Mesenchymal stem cell (in vitro differentiated cells and primary cell): ENCODE data around the gene KIF22.
"Not testable (repeated sequence)": the region's sequence is repeated elsewhere in the genome, so short reads cannot be mapped to it uniquely, and the experiment has no call there.

ENCODE experiments used
- DNase-seq: peaks from one replicate; pipeline ENCODE4 v3.0.0-alpha.2; 2013
- H2AFZ ChIP-seq: one replicate; pipeline ENCODE4 v1.6.1; 2013; ENCODE audit warnings: low read depth, mild to moderate bottlenecking, control low read depth, inconsistent platforms, low read length, moderate library complexity
- H2AK5ac ChIP-seq: 2 replicates; pipeline ENCODE4 v1.6.1; 2013; ENCODE audit warnings: low read length, moderate library complexity, mild to moderate bottlenecking, inconsistent platforms; ENCODE audit not compliant: severe bottlenecking
- H2BK120ac ChIP-seq: one replicate; pipeline ENCODE4 v1.6.1; 2013; ENCODE audit warnings: low read depth, mild to moderate bottlenecking, inconsistent platforms, low read length, moderate library complexity
- H2BK12ac ChIP-seq, 2 experiments: one replicate each; pipeline ENCODE4 v1.6.1; 2013; ENCODE audit warnings: inconsistent platforms in 2 of 2, low read length in 2 of 2, mild to moderate bottlenecking in 2 of 2, moderate library complexity in 2 of 2, control low read depth in 1 of 2
- H2BK15ac ChIP-seq: one replicate; pipeline ENCODE4 v1.6.1; 2013; ENCODE audit warnings: mild to moderate bottlenecking, low read depth, inconsistent platforms; ENCODE audit not compliant: poor library complexity, severe bottlenecking
- H2BK5ac ChIP-seq: 2 replicates; pipeline ENCODE4 v1.6.1; 2013; ENCODE audit warnings: low read depth, mild to moderate bottlenecking, low read length, control low read depth, inconsistent platforms; ENCODE audit not compliant: poor library complexity, severe bottlenecking
- H3K14ac ChIP-seq, 2 experiments: one replicate each; pipeline ENCODE4 v1.6.1; 2013; ENCODE audit warnings: inconsistent platforms in 2 of 2, low read length in 2 of 2, control low read depth in 1 of 2, mild to moderate bottlenecking in 1 of 2, moderate library complexity in 1 of 2
- H3K18ac ChIP-seq, 2 experiments: one replicate each; pipeline ENCODE4 v1.6.1; 2013; ENCODE audit warnings: inconsistent platforms in 2 of 2, low read length in 2 of 2, control low read depth in 1 of 2, low read depth in 1 of 2, mild to moderate bottlenecking in 1 of 2
- H3K23ac ChIP-seq, 2 experiments: one replicate each; pipeline ENCODE4 v1.6.1; 2013; ENCODE audit warnings: inconsistent platforms in 2 of 2, low read length in 2 of 2, mild to moderate bottlenecking in 2 of 2, moderate library complexity in 2 of 2, control low read depth in 1 of 2
- H3K27ac ChIP-seq: 2 replicates; pipeline ENCODE4 v1.5.1; 2013; ENCODE audit warnings: mild to moderate bottlenecking, moderate library complexity, low read length, control low read depth, inconsistent platforms; ENCODE audit not compliant: poor library complexity, severe bottlenecking
- H3K27me3 ChIP-seq, 2 experiments: 2 replicates each; pipeline versions ENCODE4 v1.6.1 to v1.7.0; 2013; ENCODE audit warnings: low read length in 2 of 2, mild to moderate bottlenecking in 2 of 2, moderate library complexity in 2 of 2, control low read depth in 1 of 2, inconsistent platforms in 1 of 2; ENCODE audit not compliant: control insufficient read depth in 1 of 2, insufficient read depth in 1 of 2
- H3K36me3 ChIP-seq, 2 experiments: 2 replicates each; pipeline versions ENCODE4 v1.6.1 to v1.7.0; 2013; ENCODE audit warnings: low read length in 2 of 2, control low read depth in 1 of 2, inconsistent platforms in 1 of 2, low read depth in 1 of 2, mild to moderate bottlenecking in 1 of 2; ENCODE audit not compliant: insufficient read depth in 2 of 2, control insufficient read depth in 1 of 2
- H3K4ac ChIP-seq, 2 experiments: one replicate each; pipeline ENCODE4 v1.6.1; 2013; ENCODE audit warnings: inconsistent platforms in 2 of 2, low read length in 2 of 2, mild to moderate bottlenecking in 2 of 2, moderate library complexity in 2 of 2, control low read depth in 1 of 2, low read depth in 1 of 2
- H3K4me1 ChIP-seq: 2 replicates; pipeline ENCODE4 v1.6.1; 2013; ENCODE audit warnings: low read depth, low read length, control low read depth; ENCODE audit not compliant: control insufficient read depth, insufficient read depth
- H3K4me2 ChIP-seq: 2 replicates; pipeline ENCODE4 v1.6.1; 2013; ENCODE audit warnings: low read length, mild to moderate bottlenecking, inconsistent platforms; ENCODE audit not compliant: poor library complexity, severe bottlenecking
- H3K4me3 ChIP-seq, 2 experiments: 2 replicates each; pipeline versions ENCODE4 v1.5.1 to v1.7.0; 2013; ENCODE audit warnings: low read length in 2 of 2, mild to moderate bottlenecking in 2 of 2, control low read depth in 1 of 2, low read depth in 1 of 2; ENCODE audit not compliant: insufficient read depth in 1 of 2
- H3K79me1 ChIP-seq: replicated peaks from 2 replicates; pipeline ENCODE4 v1.6.1; 2013; ENCODE audit warnings: mild to moderate bottlenecking, control low read depth, low read length, inconsistent platforms; ENCODE audit not compliant: poor library complexity, severe bottlenecking
- H3K9ac ChIP-seq: 2 replicates; pipeline ENCODE4 v1.7.0; 2013; ENCODE audit warnings: mild to moderate bottlenecking, low read length, moderate library complexity
- H3K9me3 ChIP-seq: 2 replicates; pipeline ENCODE4 v1.7.0; 2013; ENCODE audit warnings: mild to moderate bottlenecking, low read length; ENCODE audit not compliant: control insufficient read depth
- H4K8ac ChIP-seq: one replicate; pipeline ENCODE4 v1.6.1; 2013; ENCODE audit warnings: inconsistent platforms, mild to moderate bottlenecking, low read length, moderate library complexity
- H4K91ac ChIP-seq: one replicate; pipeline ENCODE4 v1.6.1; 2013; ENCODE audit warnings: mild to moderate bottlenecking, low read length, inconsistent platforms
- WGBS: methylation state at CpG from one replicate; pipeline ENCODE4 v1.1.7; 2013; ENCODE audit warnings: mixed read lengths; 5-methylcytosine and 5-hydroxymethylcytosine counted together

The KIF22 gene

DNA sequence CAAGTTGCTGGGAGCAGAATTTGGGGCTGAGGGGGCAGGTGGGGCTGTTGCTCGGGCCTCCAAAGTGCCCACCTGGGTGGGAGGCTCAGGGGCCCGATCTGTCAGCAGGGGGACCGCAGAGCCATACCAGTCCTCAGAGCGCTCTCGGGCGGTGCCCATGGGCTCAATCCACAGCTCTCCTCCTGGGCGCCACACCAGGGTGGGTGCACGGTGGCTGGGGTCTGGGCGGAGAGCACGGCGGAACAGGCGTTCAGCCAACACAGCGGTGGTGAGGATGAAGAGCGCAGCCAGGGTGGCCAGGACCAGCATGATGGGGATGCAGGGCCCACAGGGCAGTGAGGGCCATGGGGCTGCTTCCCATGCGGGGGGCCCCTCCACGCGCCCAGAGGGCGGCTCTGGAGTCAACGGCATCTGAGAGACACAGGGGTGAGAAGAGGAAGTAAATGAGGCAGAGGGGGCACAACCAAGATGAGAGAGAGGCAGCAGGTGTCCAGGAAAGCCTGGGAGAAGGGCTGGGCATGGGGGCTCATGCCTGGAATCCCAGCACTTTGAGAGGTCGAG lies 45.9 kb upstream of the KIF22 start:
- Histone ChIP-seq H3K4me3 (no peak overlapping the region), H2BK12ac (no peak overlapping the region), H3K27ac (no peak overlapping the region), H3K79me1 (no peaks in the 10 kb centered on the region), H3K14ac (no peak overlapping the region), H2BK120ac (no peak overlapping the region), H3K4me1 (no peaks in the 10 kb centered on the region), H2BK15ac (no peak overlapping the region), H3K9ac (no peak overlapping the region), H4K91ac (no peak overlapping the region), H3K9me3 (no peaks in the 10 kb centered on the region), H3K23ac (no peak overlapping the region), H4K8ac (no peak overlapping the region), H2AK5ac (no peak overlapping the region), H2BK5ac (no peak overlapping the region), H3K36me3 (no peaks in the 10 kb centered on the region), H3K27me3 (peaks cover 4 to 61% of the 10 kb centered on the region in 2 experiments), H3K18ac (no peak overlapping the region), H3K4ac (no peak overlapping the region), H2AFZ (no peak overlapping the region), H3K4me2 (no peak overlapping the region)
- 95% methylated on average over 19 of the region's 20 CpGs for WGBS
- no peak for DNase-seq

- no peak overlapping the region for H2BK120ac ChIP-seq
- no peak overlapping the region for H3K14ac ChIP-seq
- no peak overlapping the region for H2BK5ac ChIP-seq
- H4K8ac ChIP-seq, result no peak overlapping the region
- H2BK15ac ChIP-seq, result no peak overlapping the region
- no peak overlapping the region for H3K18ac ChIP-seq
- H2BK12ac ChIP-seq, result no peak overlapping the region
- no peak overlapping the region for H3K4ac ChIP-seq
- H3K79me1 ChIP-seq, result no peaks in the 10 kb centered on the region
- no peaks in the 10 kb centered on the region for H3K4me1 ChIP-seq
- H2AK5ac ChIP-seq, result no peak overlapping the region
- peaks cover 4 to 54% of the 10 kb centered on the region in 2 experiments for H3K27me3 ChIP-seq
- 75% methylated on average over 16 of the region's 16 CpGs for WGBS
- no peak overlapping the region for H3K9ac ChIP-seq
- H4K91ac ChIP-seq, result no peak overlapping the region
- H3K4me3 ChIP-seq, result no peak overlapping the region
- no peak overlapping the region for H3K27ac ChIP-seq
- no peaks in the 10 kb centered on the region for H3K36me3 ChIP-seq
- no peaks in the 10 kb centered on the region for H3K9me3 ChIP-seq
- no peak overlapping the region for H3K23ac ChIP-seq
- no peak overlapping the region for H2AFZ ChIP-seq
- H3K4me2 ChIP-seq, result no peak overlapping the region
- no peak for DNase-seq
Measured at GRCh38 chr16:29745121-29745852, 45.3 kb upstream of the KIF22 start.

GRCh38 chr16:29745853-29746345 lies 44.7 kb upstream of the KIF22 start, which contains the start of gene C16orf54:
C16orf54 (minus strand) TSS chr16:29745990; CDS start chr16:29744951, 1,039 bp downstream.
- Histone ChIP-seq H3K36me3 (no peaks in the 10 kb centered on the region), H2BK120ac (no peak within 1 kb of the TSS), H3K79me1 (no peaks in the 10 kb centered on the region), H3K27me3 (peaks cover 4 to 48% of the 10 kb centered on the region in 2 experiments), H3K4me2 (peak within 1 kb of the TSS; percentile 37), H3K4ac (no peak within 1 kb of the TSS), H3K4me3 (no peak within 1 kb of the TSS), H3K9ac (no peak within 1 kb of the TSS), H3K27ac (no peak within 1 kb of the TSS), H2AK5ac (no peak within 1 kb of the TSS), H3K14ac (no peak within 1 kb of the TSS), H3K9me3 (no peaks in the 10 kb centered on the region), H3K4me1 (no peaks in the 10 kb centered on the region), H4K8ac (no peak within 1 kb of the TSS), H4K91ac (no peak within 1 kb of the TSS), H2BK5ac (no peak within 1 kb of the TSS), H2BK15ac (no peak within 1 kb of the TSS), H3K23ac (no peak within 1 kb of the TSS), H2AFZ (no peak within 1 kb of the TSS), H3K18ac (no peak within 1 kb of the TSS), H2BK12ac (no peak within 1 kb of the TSS)
- WGBS, result 88% methylated on average over 12 of the region's 12 CpGs
- DNase-seq, result no peak

DNA sequence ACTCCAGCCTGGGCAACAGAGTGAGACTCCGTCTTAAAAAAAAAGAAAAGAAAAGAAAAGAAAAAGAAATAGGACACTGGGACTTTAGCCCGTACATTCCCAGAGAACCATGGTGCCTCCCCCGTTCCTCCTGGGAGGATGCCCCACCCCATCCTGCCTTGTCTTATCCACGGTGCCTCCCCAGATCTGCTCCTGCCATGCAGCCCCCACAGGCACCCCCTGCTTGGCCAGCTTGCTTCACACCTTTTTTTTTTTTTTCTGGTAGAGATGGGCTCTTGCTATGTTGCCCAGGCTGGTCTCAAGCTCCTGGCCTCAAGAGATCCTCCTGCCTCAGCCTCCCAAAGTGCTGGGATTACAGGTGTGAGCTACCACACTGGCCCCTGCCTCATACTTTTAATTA lies 44.0 kb upstream of the KIF22 start:
- H3K4me2 ChIP-seq, result peak overlapping the region; percentile 37
- not testable (repeated sequence) for H3K14ac ChIP-seq, H3K79me1 ChIP-seq, H3K4me3 ChIP-seq, H4K91ac ChIP-seq, H3K36me3 ChIP-seq, H3K9me3 ChIP-seq, H4K8ac ChIP-seq, H2AK5ac ChIP-seq, H2BK15ac ChIP-seq, H3K23ac ChIP-seq, H3K4me1 ChIP-seq, DNase-seq, H3K27ac ChIP-seq, H2BK5ac ChIP-seq, H2BK120ac ChIP-seq, H2BK12ac ChIP-seq, H2AFZ ChIP-seq, H3K9ac ChIP-seq, H3K18ac ChIP-seq, H3K4ac ChIP-seq
- WGBS, result 84% methylated on average over 3 of the region's 4 CpGs
- peaks cover 4 to 42% of the 10 kb centered on the region in 2 experiments for H3K27me3 ChIP-seq
